HG03342 (cell line): Measurements from ENCODE around the gene OR2F2.
A peak's percentile ranks its signal among the peaks of the same experiment; 100 is the strongest.

ENCODE experiments used
- ATAC-seq: cut with Tn5 transposase; IDR thresholded peaks from one replicate; pipeline ENCODE4 v1.9.1; 2021; ENCODE audit warnings: mild to moderate bottlenecking, moderate library complexity; ENCODE audit not compliant: unreplicated experiment

Gene OR2F2, protein sequence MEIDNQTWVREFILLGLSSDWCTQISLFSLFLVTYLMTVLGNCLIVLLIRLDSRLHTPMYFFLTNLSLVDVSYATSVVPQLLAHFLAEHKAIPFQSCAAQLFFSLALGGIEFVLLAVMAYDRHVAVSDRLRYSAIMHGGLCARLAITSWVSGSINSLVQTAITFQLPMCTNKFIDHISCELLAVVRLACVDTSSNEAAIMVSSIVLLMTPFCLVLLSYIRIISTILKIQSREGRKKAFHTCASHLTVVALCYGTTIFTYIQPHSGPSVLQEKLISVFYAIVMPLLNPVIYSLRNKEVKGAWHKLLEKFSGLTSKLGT

DNA sequence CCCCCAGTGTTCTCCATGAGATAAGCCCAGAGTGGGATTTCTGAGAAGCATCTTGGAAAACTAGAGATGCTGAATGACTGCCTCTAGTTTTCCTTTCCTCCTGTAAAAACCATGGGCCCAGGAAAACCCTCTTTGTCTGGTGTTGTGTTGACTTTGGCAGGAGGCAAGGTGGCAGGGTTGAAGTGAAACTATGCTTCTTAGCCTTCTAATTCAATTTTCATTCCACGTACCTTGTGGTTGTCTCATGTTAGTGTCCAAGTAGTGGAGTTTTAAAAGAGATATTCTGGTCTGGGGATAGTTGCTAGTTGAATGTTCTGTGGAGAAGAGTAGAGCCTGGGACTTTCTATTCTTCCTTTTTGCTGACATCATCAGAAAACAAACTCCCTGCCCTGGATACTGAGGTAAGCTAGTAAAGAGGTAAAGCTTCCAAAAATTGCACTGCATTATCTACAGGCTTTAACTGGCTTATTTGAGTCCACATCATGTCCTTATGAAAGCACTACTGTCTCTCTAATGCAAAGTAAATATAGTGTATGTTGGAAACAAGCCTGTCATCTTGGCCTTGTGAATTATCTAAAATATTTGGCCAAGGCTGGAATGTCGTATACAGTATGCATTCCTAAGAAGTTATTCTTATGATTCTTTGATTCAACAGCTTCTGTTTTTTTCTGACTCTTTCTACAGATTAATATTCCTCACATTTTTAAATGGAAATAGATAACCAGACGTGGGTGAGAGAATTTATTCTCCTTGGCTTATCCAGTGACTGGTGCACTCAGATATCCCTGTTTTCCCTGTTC is at the start of gene OR2F2:
TSS of gene OR2F2 (plus strand) at position 708 of the 800 bp plus-strand sequence. CDS start at position 708, 0 bp downstream.
- ATAC-seq: no peak

DNA sequence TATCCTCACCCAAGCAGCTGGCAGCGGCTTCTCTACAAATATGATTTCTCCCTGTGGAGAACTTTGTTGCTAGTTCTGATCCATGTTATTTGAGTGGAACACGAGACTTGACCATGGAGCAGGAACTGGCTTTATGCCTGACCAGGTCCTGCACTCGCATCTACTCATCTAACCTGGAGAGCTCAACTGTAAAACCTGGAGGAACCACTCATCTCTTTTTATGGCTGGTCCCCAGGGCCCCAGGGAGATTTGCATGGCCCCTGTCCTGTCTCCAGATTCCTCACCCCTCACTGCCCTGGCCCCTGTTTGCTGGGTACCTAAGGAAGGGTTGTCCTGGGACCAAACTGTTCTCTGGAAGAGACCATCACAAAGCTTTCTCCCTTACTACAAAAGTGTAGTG is 49.1 kb upstream of the OR2F2 start:
- ATAC-seq: peak; percentile 52

DNA sequence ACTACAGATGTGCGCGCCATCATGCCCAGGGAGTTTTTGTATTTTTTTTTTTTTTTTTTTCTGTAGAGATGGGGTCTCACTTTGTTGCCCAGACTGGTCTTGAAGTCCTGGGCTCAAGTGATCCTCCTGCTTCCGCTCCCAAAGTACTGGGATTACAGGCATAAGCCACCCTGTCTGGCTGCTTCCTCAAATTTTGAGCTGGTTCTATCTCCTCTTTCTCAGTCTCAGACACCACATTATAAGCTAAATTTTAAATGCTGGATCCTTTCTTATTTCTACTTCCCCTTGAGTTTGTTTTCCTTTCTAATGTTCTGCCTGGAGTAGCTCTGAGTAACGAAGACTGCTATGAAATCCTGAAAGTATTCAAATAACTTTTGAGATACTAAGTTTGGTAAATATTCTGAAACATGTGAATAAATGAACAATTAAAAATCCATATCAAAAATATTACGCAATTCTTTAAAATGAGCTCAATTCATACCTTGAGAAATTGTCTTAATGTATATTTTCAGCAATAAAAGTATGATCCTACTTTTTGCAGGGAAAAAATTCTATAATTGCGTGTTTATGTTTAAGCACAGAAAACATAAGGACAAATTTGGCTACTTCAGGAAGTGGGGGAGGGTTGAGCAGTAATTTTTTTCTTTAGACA is 48.1 kb upstream of the OR2F2 start:
- ATAC-seq: no peak

DNA sequence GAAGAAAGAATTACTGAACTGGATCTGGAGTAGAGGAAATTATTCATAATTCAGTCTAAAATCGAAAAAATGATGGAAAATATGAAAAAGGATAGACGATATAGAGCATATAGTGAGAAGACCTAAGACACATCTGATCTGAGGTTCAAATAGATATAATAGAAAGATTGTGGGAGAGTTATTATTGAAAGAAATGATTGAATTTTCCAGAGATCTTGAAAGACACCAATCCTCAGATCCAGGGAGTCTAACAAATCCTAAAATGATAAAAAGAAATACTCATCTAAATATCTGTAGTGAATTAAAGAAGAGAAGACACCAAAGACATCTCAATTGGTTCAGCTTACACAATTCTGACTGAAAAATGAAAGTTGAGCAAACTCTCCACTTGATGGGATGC is 46.0 kb upstream of the OR2F2 start:
- ATAC-seq: no peak

DNA sequence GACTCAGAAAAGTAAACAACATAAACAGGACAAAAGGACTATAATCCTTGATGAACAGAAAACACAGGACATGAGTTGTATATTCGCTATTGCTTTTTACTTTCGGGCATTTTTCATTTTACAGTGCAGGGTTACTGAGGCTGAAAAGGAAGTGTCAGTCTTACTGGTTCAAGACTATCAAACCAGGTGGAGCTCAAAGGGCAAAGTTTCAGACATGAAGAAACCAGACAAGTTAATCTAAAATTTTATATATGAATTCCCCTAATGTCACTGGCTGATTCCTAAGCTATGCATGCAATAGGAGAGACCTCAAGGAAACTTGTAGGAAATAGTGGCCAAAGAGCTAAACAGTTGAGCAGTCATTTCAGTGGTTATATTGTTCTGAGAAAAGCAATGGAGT is 44.5 kb upstream of the OR2F2 start:
- no peak for ATAC-seq

DNA sequence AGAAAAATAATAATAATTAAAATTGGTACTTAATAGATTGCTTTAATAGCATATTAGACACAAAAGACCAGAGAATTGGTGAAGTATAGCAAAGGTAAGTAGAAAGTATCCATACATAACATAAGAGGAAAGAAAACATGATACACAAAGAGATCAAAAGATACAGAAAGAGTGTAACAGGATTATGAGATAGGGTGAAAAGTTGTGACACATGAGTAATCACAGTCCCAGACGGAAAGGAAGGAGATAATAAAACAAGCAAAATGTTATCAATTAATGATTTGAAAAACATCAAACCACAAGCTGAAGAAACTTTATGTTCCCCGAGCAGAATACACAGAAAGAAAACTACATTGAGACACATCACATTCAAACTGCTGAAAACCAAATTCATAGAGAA is 43.6 kb upstream of the OR2F2 start:
- no peak for ATAC-seq

DNA sequence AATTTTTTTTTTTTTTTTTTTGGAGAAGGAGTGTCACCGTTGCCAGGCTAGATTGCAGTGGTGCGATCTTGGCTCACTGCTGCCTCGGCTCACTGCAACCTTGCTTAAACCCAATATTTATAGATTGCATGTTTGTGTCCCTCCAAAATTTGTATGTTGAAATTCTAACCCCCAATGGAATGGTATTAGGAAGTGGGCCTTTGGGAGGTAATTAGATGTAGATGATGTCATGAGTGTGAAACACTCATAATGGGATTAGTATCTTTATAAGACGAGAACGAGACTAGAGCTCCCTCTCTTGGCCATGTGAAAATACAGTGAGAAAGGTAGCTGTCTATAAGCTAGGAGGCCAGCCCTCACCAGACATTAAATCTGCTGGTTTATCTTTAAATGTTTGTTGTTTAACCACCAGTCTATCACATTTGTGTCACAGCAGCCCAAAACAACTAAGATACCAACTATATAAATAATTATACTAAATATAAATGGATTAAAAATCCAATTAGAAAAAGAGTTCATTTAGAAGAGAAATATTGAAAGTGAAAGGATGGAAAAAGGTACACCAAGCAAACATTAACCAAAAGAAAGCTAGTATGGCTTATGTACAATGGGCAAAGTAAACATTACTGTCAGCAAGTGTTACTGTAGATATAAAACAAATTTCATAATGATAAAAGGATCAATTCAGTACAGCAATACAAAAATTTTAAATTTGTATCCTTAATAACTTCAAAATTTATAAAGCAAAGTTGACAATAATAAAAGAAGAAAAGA is 42.3 kb upstream of the OR2F2 start:
- peak; percentile 100 for ATAC-seq

DNA sequence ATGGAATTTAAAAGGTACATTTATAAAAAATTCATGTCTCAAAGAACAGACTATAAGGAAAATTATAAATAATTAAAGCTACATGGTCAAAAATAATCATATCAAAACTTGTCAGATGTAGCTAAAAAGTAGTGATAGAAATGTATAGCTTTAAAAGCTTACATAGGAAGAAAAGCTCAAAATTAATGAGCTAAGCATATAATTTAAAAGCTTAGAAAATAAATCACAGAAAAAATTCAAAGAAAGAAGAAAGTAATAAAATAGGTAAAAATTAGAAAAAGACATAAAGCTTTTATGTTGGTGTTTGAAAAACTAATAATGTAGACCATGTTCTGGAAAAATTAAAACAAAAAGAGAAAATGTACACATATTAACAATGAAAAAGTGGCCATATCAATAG is 38.4 kb upstream of the OR2F2 start:
- ATAC-seq: no peak

DNA sequence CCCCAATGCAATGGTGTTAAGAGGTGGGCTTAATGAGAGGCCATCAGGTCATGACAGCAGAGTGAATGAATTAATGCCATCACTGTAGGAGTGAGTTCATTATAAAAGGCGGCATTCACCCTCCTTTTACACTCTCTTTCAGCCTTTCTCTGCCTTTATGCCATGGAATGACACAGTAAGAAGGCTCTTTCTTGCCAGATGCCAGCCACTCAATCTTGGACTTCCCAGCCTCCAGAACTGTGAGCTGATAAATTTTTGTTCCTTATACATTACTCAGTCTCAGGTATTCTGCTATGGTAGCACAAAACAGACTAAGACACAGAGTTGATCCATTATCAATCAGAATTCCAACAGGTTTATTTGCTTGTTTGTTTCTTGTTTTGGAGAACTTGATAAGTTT is 36.2 kb upstream of the OR2F2 start:
- no peak for ATAC-seq

DNA sequence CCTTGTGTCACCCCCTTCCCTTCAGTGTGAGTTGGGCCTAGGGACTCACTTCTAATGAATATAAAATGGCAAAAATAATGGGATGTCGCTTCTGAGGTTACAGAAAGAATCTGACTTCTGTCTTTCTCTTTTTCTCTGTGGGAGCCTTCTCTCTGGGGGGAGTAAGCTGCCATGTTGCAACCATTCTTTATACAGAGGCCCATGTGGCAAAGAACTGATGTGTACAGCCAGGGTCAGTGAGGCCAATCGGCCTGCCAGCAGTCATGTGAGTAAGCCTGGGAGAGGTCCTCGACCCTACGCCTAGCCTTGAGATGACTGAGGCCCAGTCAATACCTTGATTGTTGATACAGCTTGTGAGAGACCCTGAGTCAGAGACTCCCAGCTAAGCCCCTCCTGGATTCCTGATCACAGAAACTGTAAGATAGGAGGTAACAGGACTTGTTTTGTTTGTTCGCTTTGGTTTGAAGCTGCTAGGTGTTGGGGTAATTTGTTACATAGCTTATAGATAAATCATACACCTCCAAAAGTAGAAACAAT is 34.7 kb upstream of the OR2F2 start:
- no peak for ATAC-seq

DNA sequence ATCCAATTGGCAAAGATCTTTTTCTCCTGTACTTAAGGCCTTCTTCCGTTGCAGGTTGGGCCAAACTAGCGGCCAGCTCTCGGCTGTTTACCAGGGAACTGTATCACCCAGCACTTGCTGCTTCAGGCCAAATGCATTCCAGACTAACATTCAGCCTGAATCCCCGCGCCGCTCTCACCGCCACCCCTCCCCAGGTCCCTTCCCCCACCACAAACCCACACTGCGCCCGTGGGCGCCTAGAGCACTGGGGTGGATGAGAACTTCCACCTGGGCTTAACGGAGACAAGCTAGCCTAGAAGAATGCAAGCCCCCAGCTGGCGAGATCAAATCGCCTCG is 33.7 kb upstream of the OR2F2 start:
- no peak for ATAC-seq

DNA sequence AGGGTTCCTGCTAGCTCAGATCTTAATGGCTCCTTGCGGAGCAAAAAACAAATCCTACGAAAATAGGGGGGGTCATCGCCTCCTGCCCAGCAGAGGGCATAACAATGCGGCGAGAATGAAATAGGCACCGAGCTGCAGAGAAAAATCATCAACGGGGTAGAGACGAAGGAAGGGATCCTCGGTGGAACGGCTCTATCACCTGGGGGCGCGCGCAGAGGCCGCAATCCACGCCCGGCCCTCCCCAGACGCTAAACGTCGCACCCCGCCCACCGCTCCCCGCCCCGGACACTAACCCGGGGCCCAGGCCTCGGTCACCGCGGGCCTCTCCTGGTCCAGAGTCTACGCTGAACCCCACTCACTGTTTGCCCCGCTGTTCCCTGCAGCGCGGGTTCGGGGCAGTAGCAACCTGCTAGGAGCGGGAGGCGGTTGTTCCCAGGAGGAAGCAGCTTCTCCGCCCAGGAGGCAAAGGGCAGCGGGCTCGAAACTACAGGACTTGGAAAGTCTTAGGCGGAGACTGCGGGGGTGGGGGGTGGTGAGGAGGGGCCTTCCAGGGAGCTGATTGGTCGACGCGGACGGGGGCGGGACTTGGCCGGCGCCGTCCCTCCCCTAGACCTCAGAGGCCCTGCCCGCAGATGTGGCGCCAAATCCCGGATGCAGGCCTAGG is 33.2 kb upstream of the OR2F2 start, which contains the start of gene TCAF1:
TSS of gene TCAF1 (minus strand) at position 509 of the 664 bp plus-strand sequence. CDS start 25,568 bp downstream, outside the sequence.
- peak; percentile 92 for ATAC-seq

DNA sequence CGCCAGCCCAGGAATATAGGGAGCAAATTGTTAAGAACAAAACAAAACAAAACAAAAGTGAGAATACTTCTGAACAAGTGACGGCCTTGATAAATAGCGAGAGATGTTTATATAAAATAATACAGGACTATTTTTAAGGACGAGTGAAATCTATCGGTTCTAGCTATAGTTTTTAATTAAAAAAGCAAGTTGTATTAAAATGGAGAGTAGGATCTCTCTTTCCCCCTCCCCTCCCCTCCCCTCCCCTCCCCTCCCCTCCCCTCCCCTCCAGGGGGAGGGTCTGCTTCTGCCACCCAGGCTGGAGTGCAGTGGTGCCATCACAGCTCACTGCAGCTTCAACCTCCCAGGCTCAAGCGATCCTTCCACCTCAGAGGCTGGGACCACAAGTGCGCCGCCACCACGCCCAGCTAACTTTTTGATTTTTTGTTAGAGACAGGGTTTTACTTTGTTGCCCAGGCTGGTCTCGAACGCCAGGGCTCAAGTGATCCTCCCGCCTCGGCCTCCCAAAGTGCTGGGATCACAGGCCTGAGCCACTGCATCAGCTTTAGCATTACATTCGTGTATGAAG is 32.6 kb upstream of the OR2F2 start:
- ATAC-seq: no peak

DNA sequence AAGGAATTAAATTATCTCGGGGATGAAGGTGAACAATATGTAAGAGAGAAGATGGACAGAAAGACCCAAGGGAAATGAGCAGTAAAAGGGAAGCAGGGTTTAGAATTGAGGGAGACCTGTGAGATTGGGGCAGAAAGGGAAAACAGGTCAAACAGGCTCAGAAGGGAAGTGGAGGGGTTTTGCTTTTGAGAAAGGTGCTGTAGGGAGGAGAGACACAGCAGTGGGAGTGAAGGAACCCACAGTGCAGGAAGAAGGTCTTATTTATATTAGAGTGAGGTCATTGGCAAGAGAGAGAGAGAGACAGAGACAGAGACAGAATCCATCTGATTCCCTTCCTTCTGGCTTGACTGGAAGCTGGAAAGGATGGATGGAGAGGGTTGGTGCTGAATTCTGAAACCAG is 29.5 kb upstream of the OR2F2 start:
- ATAC-seq: no peak

DNA sequence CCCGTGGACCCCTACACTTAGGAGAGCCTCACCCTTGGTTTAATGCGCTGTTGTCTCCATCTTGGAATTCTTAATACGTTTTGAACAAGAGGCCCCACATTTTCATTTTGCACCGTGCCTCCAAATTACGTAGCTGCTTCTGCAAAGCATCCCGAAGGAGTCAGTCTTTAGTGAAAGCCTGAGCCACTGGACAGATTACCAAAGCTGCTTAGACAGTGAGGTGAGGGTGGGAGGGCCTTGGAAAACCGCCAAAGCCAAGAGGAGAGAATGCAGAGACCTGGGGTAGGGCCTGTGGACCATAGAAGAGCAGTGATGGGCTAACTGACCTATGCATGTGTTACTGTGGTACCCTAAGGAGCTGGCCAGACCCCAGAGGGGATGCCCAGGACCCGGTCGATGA is 28.9 kb upstream of the OR2F2 start:
- no peak for ATAC-seq

DNA sequence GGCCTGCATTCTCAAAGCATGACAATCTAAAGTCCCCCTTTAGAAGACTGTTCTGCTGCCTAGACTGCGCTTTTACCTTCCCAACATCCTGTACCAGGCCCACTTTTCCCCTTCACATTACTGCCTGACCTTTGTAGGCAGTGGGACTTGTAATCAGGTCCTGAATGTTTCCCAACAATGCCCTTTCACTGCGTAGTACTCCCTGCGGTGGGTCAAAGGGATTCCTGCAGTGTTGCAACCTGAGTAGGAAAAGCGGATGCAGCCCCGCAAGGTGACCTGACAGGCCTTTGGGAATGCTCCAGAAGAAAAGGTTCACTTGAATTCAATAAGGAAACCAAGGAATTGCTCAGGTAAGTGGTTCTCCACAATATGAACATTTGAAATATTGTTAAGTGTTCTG is 28.1 kb upstream of the OR2F2 start:
- no peak for ATAC-seq

DNA sequence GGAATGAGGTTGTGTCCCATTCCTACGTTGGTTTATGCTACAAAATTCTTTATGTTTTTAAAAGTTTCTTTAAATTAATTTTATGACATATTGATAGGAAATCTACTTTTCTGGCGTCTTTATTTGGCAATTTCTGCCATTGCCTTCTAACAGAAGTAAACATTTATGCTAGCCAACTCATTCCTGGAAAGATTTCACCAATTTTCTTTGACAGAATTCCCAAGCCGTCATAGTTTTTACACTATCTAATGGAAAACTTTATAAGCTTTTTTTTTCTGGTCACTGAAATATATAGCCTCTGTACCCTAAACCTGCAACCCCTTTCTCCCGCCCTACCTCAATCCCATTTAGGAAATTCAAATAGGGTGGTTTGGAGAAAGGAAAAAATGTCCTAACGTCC is 26.9 kb upstream of the OR2F2 start:
- no peak for ATAC-seq

DNA sequence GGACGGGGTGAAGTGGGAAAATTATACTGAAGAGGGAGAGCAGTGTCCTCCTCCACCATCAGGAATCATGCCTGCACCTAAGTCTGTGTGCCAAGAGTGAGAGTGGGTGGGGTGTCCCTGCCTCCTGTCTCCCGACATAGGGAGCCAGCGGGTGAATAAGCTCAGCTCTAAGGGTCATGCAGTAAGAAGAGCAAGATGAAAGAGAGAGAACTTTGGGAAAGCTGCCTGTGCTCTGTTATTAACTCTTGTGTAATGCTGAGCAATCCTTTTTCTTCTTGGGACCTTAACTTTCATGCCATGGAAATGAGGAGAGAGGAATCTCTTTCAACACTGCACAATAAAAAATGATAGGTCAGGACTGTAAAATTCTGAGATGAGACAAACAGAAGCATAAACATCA is 25.2 kb upstream of the OR2F2 start:
- no peak for ATAC-seq

DNA sequence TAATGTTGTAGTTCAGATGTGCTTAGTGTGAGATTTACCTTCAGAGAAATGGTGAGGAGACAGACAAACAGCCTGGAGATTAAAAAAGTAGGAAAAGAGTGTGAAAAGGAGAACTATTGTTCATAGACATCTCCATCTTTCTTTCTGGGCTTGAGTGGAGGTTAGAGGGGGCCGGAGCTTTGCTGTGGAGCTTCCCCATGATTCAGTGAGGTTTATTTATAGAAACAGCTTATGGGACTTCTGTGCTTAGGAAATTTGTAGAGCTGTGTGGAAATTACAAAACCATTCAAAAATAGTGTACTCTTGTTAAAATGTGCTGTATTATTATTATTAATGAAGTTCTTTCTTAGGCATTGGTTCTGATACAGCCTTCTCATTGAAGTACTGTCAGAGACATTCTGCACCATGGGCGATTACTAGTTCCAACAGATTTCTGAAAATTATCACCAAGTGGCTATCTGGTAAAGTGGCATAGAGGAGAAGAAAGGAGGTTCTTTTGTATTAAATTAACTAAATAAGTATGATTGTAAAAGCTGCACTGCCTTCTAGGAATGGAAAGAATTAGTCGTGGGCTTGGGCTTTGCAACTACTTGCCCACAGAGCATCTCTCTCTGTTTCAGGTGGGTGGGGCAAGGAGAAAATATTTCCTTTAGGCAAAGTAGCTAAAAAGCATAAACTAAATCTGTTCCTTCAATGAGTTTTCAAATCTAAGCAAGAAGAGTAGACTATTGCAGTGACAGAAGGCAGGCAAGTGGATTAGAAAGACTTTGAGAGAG is 24.4 kb upstream of the OR2F2 start:
- ATAC-seq: no peak
